HCT116 (cell line): ENCODE measurements around the gene ACBD6.
"Not testable (repeated sequence)": the region's sequence is repeated elsewhere in the genome, so short reads cannot be mapped to it uniquely, and the experiment has no call there.

Source experiments
- CTCF ChIP-seq, 3 experiments: fragments of 200-600 bp in 1 of 3; sonication (generic) in 1 of 3; IDR thresholded peaks in 2 of 3; conservative IDR thresholded peaks in 1 of 3; 2 replicates each; pipeline ENCODE4 v1.5.1; 2012 to 2017; ENCODE audit warnings: low read depth in 2 of 3, low read length in 2 of 3, antibody characterized with exemption in 1 of 3, borderline replicate concordance in 1 of 3, control low read depth in 1 of 3, mild to moderate bottlenecking in 1 of 3, mixed read lengths in 1 of 3, mixed run types in 1 of 3, moderate library complexity in 1 of 3; ENCODE audit not compliant: insufficient read depth in 1 of 3
- EGR1 ChIP-seq: IDR thresholded peaks from 2 replicates; pipeline ENCODE4 v1.6.1; 2012; ENCODE audit warnings: low read depth
- EZH2phosphoT487 ChIP-seq: fragments of 200-600 bp; IDR thresholded peaks from 2 replicates; pipeline ENCODE4 v1.6.1; 2018; ENCODE audit warnings: antibody characterized with exemption, borderline replicate concordance
- POLR2A ChIP-seq: IDR thresholded peaks from 2 replicates; pipeline ENCODE4 v1.7.0; 2011; ENCODE audit warnings: borderline replicate concordance; ENCODE audit not compliant: insufficient read depth, insufficient read length; ENCODE audit errors: extremely low read depth
- ZNF274 ChIP-seq: fragments of 200-500 bp; sonication (Bioruptor generic); IDR thresholded peaks from 2 replicates; pipeline ENCODE4 v1.6.1; 2014; ENCODE audit warnings: mild to moderate bottlenecking, low read depth, low read length, inconsistent platforms

GRCh38 chr1:180408128-180408527 lies 94.2 kb downstream of the ACBD6 start:
- TF ChIP-seq POLR2A; CTCF (IDR thresholded peaks at IDR 0.05 in 2 of 3, conservative IDR thresholded peaks at IDR 0.05 in 1 of 3; ENCODE audit: borderline replicate concordance in 1 of 3, insufficient read depth in 1 of 3, low read depth in 2 of 3, low read length in 2 of 3); EGR1; EZH2phosphoT487; ZNF274: not testable (repeated sequence)
